Cardiac fibroblast (primary cell): ENCODE data around the gene RPS27.
"Not testable (repeated sequence)": the region's sequence is repeated elsewhere in the genome, so short reads cannot be mapped to it uniquely, and the experiment has no call there.

Source experiments
- DNase-seq, 2 donors: peaks; one replicate each; pipeline versions ENCODE4 v3.0.0 to v3.0.0-alpha.2; 2010; ENCODE audit warnings: low read depth in 2 of 2
- H3K4me3 ChIP-seq, 2 donors: replicated peaks in 1 of 2; 1 replicate in 1 of 2; 2 replicates in 1 of 2; pipeline ENCODE4 v1.5.1; 2011; ENCODE audit warnings: low read depth in 2 of 2, low read length in 2 of 2, mild to moderate bottlenecking in 2 of 2, moderate library complexity in 1 of 2
- CTCF ChIP-seq: IDR thresholded peaks from one replicate; pipeline ENCODE4 v1.5.1; 2011; ENCODE audit warnings: low read depth, mild to moderate bottlenecking, low read length, inconsistent platforms

Gene RPS27

GRCh38 chr1:154006136-154006535, 15.6 kb downstream of the RPS27 start:
- no peak for TF ChIP-seq CTCF
- no peak overlapping the region for H3K4me3 ChIP-seq
- peak; percentile 51 to 84 for DNase-seq

- DNase-seq = no peak
- no peak overlapping the region for H3K4me3 ChIP-seq
- TF ChIP-seq CTCF = no peak
These were observed 21.6 kb downstream of the RPS27 start for GRCh38 chr1:154012129-154012528.

- DNase-seq, H3K4me3 ChIP-seq: not testable (repeated sequence)
These were observed 22.0 kb downstream of the RPS27 start for GRCh38 chr1:154012543-154012942.

- peak; percentile 13 for TF ChIP-seq CTCF
These were observed 23.8 kb downstream of the RPS27 start for GRCh38 chr1:154014154-154014907.

GRCh38 chr1:154019269-154019668, 28.7 kb downstream of the RPS27 start:
- no peak overlapping the region for H3K4me3 ChIP-seq
- TF ChIP-seq CTCF = no peak
- no peak for DNase-seq

More at GRCh38 chr1:154014154-154014907, 23.8 kb downstream of the RPS27 start:
- no peak overlapping the region for H3K4me3 ChIP-seq
- peak; percentile 35 to 78 for DNase-seq

GRCh38 chr1:154019940-154020339, 29.4 kb downstream of the RPS27 start:
- no peak for TF ChIP-seq CTCF

GRCh38 chr1:154033697-154034096, 43.1 kb downstream of the RPS27 start:
- H3K4me3 ChIP-seq, DNase-seq: not testable (repeated sequence)

More at GRCh38 chr1:154019940-154020339, 29.4 kb downstream of the RPS27 start:
- DNase-seq = no peak
- H3K4me3 ChIP-seq = no peak overlapping the region
